CD4-positive, alpha-beta T cell (primary cell): Measurements from ENCODE around the gene ERBIN. TPM values are rescaled to one million over a fixed set of nuclear protein-coding genes. Genes with fewer than 3 reads are reported as not detected.
A peak's percentile ranks its signal among the peaks of the same experiment; 100 is the strongest.

Experiments used
- ATAC-seq: fragments of 200-7000 bp; cut with Tn5 transposase; one replicate; pipeline ENCODE4 v1.10.0; 2022; ENCODE audit warnings: mild to moderate bottlenecking; ENCODE audit not compliant: poor library complexity
- CTCF ChIA-PET: fragments of 350-600 bp; sonication (Branson Sonifier 250); formaldehyde crosslinking; loops from one replicate; lab custom pipeline; 2021; ENCODE audit warnings: antibody characterized with exemption, inconsistent platforms; lab: Charles Lee
- POLR2A ChIA-PET: fragments of 350-600 bp; sonication (Branson Sonifier 250); formaldehyde crosslinking; loops from one replicate; lab custom pipeline; 2021; ENCODE audit warnings: antibody characterized with exemption, inconsistent platforms; lab: Charles Lee
- DNase-seq, 14 experiments: peaks; one replicate each; pipeline ENCODE4 v3.0.0-alpha.2; 2013 to 2020; ENCODE audit warnings: mixed read lengths in 2 of 14
- H3K27ac ChIP-seq, 2 donors: one replicate each; pipeline versions ENCODE4 v1.5.1 to v1.7.0; 2013; ENCODE audit warnings: low read length in 2 of 2, low read depth in 1 of 2, mild to moderate bottlenecking in 1 of 2
- H3K27me3 ChIP-seq, 2 experiments: 1 replicate in 1 of 2; 2 replicates in 1 of 2; pipeline versions ENCODE4 v1.6.1 to v1.7.0; 2013; ENCODE audit warnings: low read length in 2 of 2, control low read depth in 1 of 2, mild to moderate bottlenecking in 1 of 2, moderate library complexity in 1 of 2; ENCODE audit not compliant: insufficient read depth in 2 of 2, control insufficient read depth in 1 of 2
- H3K36me3 ChIP-seq: one replicate; pipeline ENCODE4 v1.6.1; 2013; ENCODE audit warnings: low read length, control low read depth; ENCODE audit not compliant: insufficient read depth
- H3K4me1 ChIP-seq: one replicate; pipeline ENCODE4 v1.6.1; 2013; ENCODE audit warnings: low read length, control low read depth; ENCODE audit not compliant: insufficient read depth
- H3K4me3 ChIP-seq: one replicate; pipeline ENCODE4 v1.5.1; 2013; ENCODE audit warnings: mild to moderate bottlenecking, low read length, moderate library complexity
- H3K9me3 ChIP-seq, 2 experiments: 1 replicate in 1 of 2; 2 replicates in 1 of 2; pipeline versions ENCODE4 v1.6.1 to v1.7.0; 2013; ENCODE audit warnings: low read length in 2 of 2, mild to moderate bottlenecking in 2 of 2, control low read depth in 1 of 2, moderate library complexity in 1 of 2; ENCODE audit not compliant: control insufficient read depth in 1 of 2, insufficient read depth in 1 of 2
- H3K27ac Mint-ChIP-seq: one replicate; pipeline ENCODE4 v1.8.0; 2020; ENCODE audit warnings: mixed read lengths
- H3K27me3 Mint-ChIP-seq: one replicate; pipeline ENCODE4 v1.8.0; 2021; ENCODE audit warnings: mixed read lengths
- H3K36me3 Mint-ChIP-seq: one replicate; pipeline ENCODE4 v1.8.0; 2021; ENCODE audit warnings: low read depth, mixed read lengths
- H3K4me1 Mint-ChIP-seq: one replicate; pipeline ENCODE4 v1.8.0; 2021; ENCODE audit warnings: low read depth, mixed read lengths
- H3K4me3 Mint-ChIP-seq: one replicate; pipeline ENCODE4 v1.8.0; 2020; ENCODE audit warnings: mild to moderate bottlenecking, mixed read lengths
- H3K9me3 Mint-ChIP-seq: one replicate; pipeline ENCODE4 v1.8.0; 2020; ENCODE audit warnings: mixed read lengths
- CTCF ChIP-seq: fragments of 200-600 bp; IDR thresholded peaks from one replicate; pipeline ENCODE4 v1.8.0; 2022; ENCODE audit warnings: antibody characterized with exemption, mild to moderate bottlenecking
- intact Hi-C, 2 experiments: fragments of 100-400 bp; cut with DNase I in 1 of 2; cut with micrococcal nuclease in 1 of 2; formaldehyde crosslinking; loops; one replicate each; pipeline versions ENCODE4 v1.15.1 to v1.9.0; 2023 to 2025; cut with DNase I, micrococcal nuclease
- total RNA-seq, 174 experiments: library from RNA in 2 of 174; stranded (reverse) in 2 of 174; gene quantifications; one replicate each; pipeline ENCODE4 v1.2.3 and lab custom pipeline; 2021 to 2026

The ERBIN gene
- total RNA-seq, 2 experiments from 2014 or later = 94.7 to 96.9 TPM

GRCh38 chr5:65951330-65951729 is 25.0 kb downstream of the ERBIN start:
- no peaks in the 10 kb centered on the region for H3K9me3 Mint-ChIP-seq
- H3K27me3 Mint-ChIP-seq = no peaks in the 10 kb centered on the region
- H3K4me1 ChIP-seq = peaks cover 10% of the 10 kb centered on the region
- CTCF ChIA-PET = interaction anchor here (0.9 kb wide), 2 partner anchors 20 to 95 kb away, joined by 3 read pairs; no protein-coding TSS in a partner anchor
- no peak overlapping the region for H3K27ac ChIP-seq
- peak overlapping the region; percentile 48 for H3K27ac Mint-ChIP-seq
- peaks cover 50% of the 10 kb centered on the region for H3K36me3 Mint-ChIP-seq
- intact Hi-C loops = loop anchor here in 1 of 2 experiments (5.0 kb wide), 1 partner anchor 46 kb away; no protein-coding TSS in a partner anchor
- H3K27me3 ChIP-seq = no peaks in the 10 kb centered on the region
- no peak overlapping the region for H3K4me3 ChIP-seq
- H3K9me3 ChIP-seq = no peaks in the 10 kb centered on the region
- POLR2A ChIA-PET = interaction anchor here (3.0 kb wide), 1 partner anchor 25 kb away, joined by 12 read pairs; the partner anchor contains the start of gene ERBIN
- ATAC-seq (no peak), DNase-seq (no peak)
- peaks cover 81% of the 10 kb centered on the region for H3K4me1 Mint-ChIP-seq
- H3K4me3 Mint-ChIP-seq = no peak overlapping the region
- H3K36me3 ChIP-seq = no peaks in the 10 kb centered on the region
- no peak for TF ChIP-seq CTCF

DNA sequence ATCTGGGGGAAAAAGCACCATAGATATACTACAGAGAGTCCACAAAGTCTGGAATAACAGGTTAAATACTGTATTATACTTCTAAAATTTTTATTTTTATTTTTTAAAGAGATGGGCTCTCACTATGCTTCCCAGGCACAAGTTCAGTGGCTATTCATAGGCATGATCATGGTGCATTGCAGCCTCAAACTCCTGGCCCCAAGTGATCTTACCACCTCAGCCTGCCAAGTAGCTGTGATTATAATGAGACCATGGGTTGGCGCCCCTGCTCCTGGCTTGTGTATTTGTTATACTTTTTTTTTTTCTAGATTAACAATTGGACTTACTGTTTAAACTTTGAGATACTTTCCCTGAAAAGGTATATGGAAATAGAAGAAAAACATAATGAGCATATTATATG is 25.9 kb downstream of the ERBIN start:
- Histone ChIP-seq H3K36me3 (no peaks in the 10 kb centered on the region), H3K27me3 (no peaks in the 10 kb centered on the region), H3K27ac (no peak overlapping the region), H3K4me3 (no peak overlapping the region), H3K9me3 (no peaks in the 10 kb centered on the region), H3K4me1 (peaks cover 10% of the 10 kb centered on the region)
- H3K27me3 Mint-ChIP-seq = no peaks in the 10 kb centered on the region
- peak overlapping the region; percentile 83 for H3K27ac Mint-ChIP-seq
- no peaks in the 10 kb centered on the region for H3K9me3 Mint-ChIP-seq
- ChIA-PET POLR2A (interaction anchor here (3.0 kb wide), 1 partner anchor 26 kb away, joined by 12 read pairs; the partner anchor contains the start of gene ERBIN), CTCF (interaction anchor here (0.9 kb wide), 2 partner anchors 21 to 96 kb away, joined by 3 read pairs; no protein-coding TSS in a partner anchor)
- no peak for TF ChIP-seq CTCF
- no peak for DNase-seq
- H3K36me3 Mint-ChIP-seq = peaks cover 46% of the 10 kb centered on the region
- H3K4me3 Mint-ChIP-seq = no peak overlapping the region
- peaks cover 72% of the 10 kb centered on the region for H3K4me1 Mint-ChIP-seq
- intact Hi-C loops = loop anchor here in 1 of 2 experiments (5.0 kb wide), 1 partner anchor 45 kb away; no protein-coding TSS in a partner anchor
- ATAC-seq = no peak

DNA sequence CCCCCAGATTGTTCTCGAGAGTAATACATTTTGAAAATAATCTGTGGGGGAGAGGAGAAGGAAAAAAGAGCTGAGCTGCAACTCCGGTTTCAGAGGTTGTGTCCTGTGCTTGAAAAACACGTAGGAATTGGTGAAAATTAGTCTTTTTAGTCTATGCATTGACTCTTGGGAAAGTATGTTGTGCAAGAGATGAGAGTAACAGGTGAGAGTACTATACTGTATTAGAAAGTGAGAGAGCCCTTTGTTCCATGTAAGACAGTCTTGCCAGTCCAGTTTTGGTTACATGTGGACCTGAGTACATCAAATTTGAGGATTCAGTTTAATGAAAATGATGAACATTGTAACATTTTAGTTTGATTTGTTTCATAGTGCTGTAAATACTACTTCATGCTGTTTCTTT is 27.8 kb downstream of the ERBIN start:
- TF ChIP-seq CTCF = no peak
- Histone ChIP-seq H3K36me3 (no peaks in the 10 kb centered on the region), H3K27ac (no peak overlapping the region), H3K27me3 (no peaks in the 10 kb centered on the region), H3K4me1 (peaks cover 6% of the 10 kb centered on the region), H3K4me3 (no peak overlapping the region), H3K9me3 (peaks cover 0 to 11% of the 10 kb centered on the region in 2 experiments)
- H3K9me3 Mint-ChIP-seq = no peaks in the 10 kb centered on the region
- CTCF ChIA-PET = no interaction called here
- peak overlapping the region; percentile 38 for H3K4me3 Mint-ChIP-seq
- POLR2A ChIA-PET = interaction anchor here (1.0 kb wide), 1 partner anchor 29 kb away, joined by 3 read pairs; no protein-coding TSS in a partner anchor
- ATAC-seq (no peak), DNase-seq (no peak)
- intact Hi-C loops = loop anchor here in 1 of 2 experiments (5.0 kb wide), 1 partner anchor 43 kb away; no protein-coding TSS in a partner anchor
- H3K27ac Mint-ChIP-seq = peak overlapping the region; percentile 83
- H3K27me3 Mint-ChIP-seq = no peaks in the 10 kb centered on the region
- peaks cover 55% of the 10 kb centered on the region for H3K36me3 Mint-ChIP-seq
- H3K4me1 Mint-ChIP-seq = peaks cover 63% of the 10 kb centered on the region
